K562 treated with DMSO at 1 percent for 48 hours (cell line): ENCODE measurements around the gene OR10G7. TPM values are rescaled to one million over a fixed set of nuclear protein-coding genes. Genes with fewer than 3 reads are reported as not detected.

Experiments used
- total RNA-seq: library from RNA; unstranded; fragments of 300-600 nt; gene quantifications from 2 replicates; pipeline ENCODE4 v1.2.3, GENCODE V29; 2022; ENCODE audit warnings: low replicate concordance; ENCODE audit errors: extremely low read depth

OR10G7 gene
- not detected in 2 replicates for total RNA-seq

GRCh38 chr11:124041254-124041653, at the start of gene OR10G7:
OR10G7 (minus strand) TSS chr11:124041325; CDS start chr11:124039001, 2,324 bp downstream.

DNA sequence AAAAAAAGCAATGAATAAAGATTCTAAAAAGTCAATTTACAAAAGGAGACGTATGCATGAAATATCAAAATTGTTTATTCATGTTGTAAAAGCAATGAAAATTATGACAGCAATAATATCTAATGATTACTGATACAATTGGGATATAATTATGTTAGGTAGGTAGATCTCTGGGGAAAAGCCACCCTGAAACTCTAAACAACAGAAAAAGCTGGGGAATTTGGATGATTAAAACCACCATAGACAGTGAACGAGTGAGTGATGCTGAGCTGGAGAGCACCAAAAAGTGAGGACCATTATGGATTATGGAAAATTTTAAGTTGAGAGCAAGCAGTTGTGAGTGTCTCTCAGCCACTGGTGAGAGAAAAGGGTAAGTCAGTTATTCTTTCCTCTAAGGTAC, 14.6 kb downstream of the OR10G7 start, which contains the start of gene OR10G8:
TSS of gene OR10G8 (plus strand) at position 301 of the 400 bp plus-strand sequence. CDS start 2,825 bp downstream, outside the sequence.

DNA sequence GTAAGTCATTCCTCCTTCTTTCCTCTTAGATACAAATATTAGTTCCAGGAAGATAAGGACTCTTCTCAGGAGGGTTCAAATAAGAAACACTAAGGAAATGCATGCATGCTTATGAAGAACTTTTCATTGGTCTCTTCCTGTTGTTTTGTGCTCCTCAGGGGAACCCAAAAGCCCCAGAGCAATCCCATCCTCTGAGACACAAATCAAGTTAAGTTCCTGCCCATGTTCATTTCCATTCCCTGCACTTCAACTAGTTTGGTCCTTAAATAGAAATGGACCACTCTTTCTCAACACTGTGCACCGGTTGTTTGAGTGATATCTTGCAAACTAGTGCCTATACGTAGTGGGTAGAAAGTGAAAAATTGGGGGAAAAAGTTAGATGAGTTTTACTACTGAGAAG, 28.4 kb downstream of the OR10G7 start, which contains the start of gene OR10G4:
TSS of gene OR10G4 (plus strand) at position 301 of the 400 bp plus-strand sequence. CDS start 2,578 bp downstream, outside the sequence.

GRCh38 chr11:123995119-123995518, 46.0 kb downstream of the OR10G7 start, which contains the start of gene OR10G6:
OR10G6 (minus strand) TSS chr11:123995161; CDS start chr11:123995161, 0 bp downstream.

Other genes with a start within 250 kb of the OR10G7 start
- not detected in 2 replicates for gene OR6M1, start 235.0 kb downstream of the OR10G7 start, total RNA-seq
- not detected in 2 replicates for gene TMEM225, start 155.7 kb downstream of the OR10G7 start, total RNA-seq
- not detected in 2 replicates for gene OR8D4, start 139.2 kb downstream of the OR10G7 start, total RNA-seq
- not detected in 2 replicates for gene OR4D5, start 101.7 kb downstream of the OR10G7 start, total RNA-seq
- not detected in 2 replicates for gene OR6T1, start 97.5 kb downstream of the OR10G7 start, total RNA-seq
- not detected in 2 replicates for gene OR10S1, start 63.5 kb downstream of the OR10G7 start, total RNA-seq
- not detected in 2 replicates for gene OR10G6, start 46.2 kb downstream of the OR10G7 start, total RNA-seq
- not detected in 2 replicates for gene OR10G4, start 28.3 kb downstream of the OR10G7 start, total RNA-seq
- not detected in 2 replicates for gene OR10G9, start 18.3 kb downstream of the OR10G7 start, total RNA-seq
- not detected in 2 replicates for gene OR10G8, start 14.5 kb downstream of the OR10G7 start, total RNA-seq
- gene VWA5A, start 74.1 kb upstream of the OR10G7 start, total RNA-seq = not detected in 2 replicates
- gene OR10D3, start 142.0 kb upstream of the OR10G7 start, total RNA-seq = not detected in 2 replicates
- gene OR8G1, start 199.8 kb upstream of the OR10G7 start, total RNA-seq = not detected in 2 replicates
- not detected in 2 replicates for gene OR8G5, start 215.1 kb upstream of the OR10G7 start, total RNA-seq